ENCODE data around the gene PLEKHH1. TPM values are rescaled to one million over a fixed set of nuclear protein-coding genes. Genes with fewer than 3 reads are reported as not detected.
A peak's percentile ranks its signal among the peaks of the same experiment; 100 is the strongest.
"Not testable (repeated sequence)": the region's sequence is repeated elsewhere in the genome, so short reads cannot be mapped to it uniquely, and the experiment has no call there.

Gene PLEKHH1
- total and polyA plus RNA-seq, 2 experiments from 2014 or later = 18.0 to 29.9 TPM

DNA sequence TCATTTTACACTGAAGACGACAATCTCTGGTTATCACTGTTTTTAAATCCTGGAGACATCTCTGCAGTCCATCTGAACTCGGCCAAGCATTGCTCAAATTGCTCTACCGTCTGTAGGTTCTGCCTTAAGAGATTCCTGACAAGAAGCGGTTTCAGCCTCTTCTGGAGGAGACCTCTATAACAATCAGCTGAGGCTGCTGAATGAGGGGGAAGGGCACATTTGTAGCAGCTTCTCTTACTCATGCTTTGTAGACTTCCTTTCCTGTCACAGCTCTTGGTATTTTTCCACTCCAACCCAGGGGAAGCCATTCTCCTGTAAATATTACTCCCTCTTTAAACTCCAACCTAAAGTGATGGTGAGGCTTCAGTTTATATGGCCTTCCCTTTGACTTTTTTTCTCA is 89.6 kb downstream of the PLEKHH1 start:
- Histone ChIP-seq H3K36me3 (no peaks in the 10 kb centered on the region), H3K4me1 (ENCODE audit: low read depth) (peaks cover 12% of the 10 kb centered on the region), H3K27me3 (no peaks in the 10 kb centered on the region), H3K27ac (peak overlapping the region; percentile 76), H3K9me3 (ENCODE audit: low read depth) (no peaks in the 10 kb centered on the region), H3K4me3 (no peak overlapping the region)
- DNase-seq (ENCODE audit: low read depth in 1 of 2, low spot score in 1 of 2) = peak; percentile 86 to 92
- TF ChIP-seq, protein P1, sequence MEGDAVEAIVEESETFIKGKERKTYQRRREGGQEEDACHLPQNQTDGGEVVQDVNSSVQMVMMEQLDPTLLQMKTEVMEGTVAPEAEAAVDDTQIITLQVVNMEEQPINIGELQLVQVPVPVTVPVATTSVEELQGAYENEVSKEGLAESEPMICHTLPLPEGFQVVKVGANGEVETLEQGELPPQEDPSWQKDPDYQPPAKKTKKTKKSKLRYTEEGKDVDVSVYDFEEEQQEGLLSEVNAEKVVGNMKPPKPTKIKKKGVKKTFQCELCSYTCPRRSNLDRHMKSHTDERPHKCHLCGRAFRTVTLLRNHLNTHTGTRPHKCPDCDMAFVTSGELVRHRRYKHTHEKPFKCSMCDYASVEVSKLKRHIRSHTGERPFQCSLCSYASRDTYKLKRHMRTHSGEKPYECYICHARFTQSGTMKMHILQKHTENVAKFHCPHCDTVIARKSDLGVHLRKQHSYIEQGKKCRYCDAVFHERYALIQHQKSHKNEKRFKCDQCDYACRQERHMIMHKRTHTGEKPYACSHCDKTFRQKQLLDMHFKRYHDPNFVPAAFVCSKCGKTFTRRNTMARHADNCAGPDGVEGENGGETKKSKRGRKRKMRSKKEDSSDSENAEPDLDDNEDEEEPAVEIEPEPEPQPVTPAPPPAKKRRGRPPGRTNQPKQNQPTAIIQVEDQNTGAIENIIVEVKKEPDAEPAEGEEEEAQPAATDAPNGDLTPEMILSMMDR (IDR thresholded peaks at IDR 0.05; ENCODE audit: low read depth, low read length) = no peak

- H3K27me3 ChIP-seq = no peaks in the 10 kb centered on the region
- H3K27ac ChIP-seq = peak overlapping the region; percentile 76
- peak in 1 of 2 donors; percentile 56 for DNase-seq (ENCODE audit: low read depth in 1 of 2, low spot score in 1 of 2)
- no peaks in the 10 kb centered on the region for H3K9me3 ChIP-seq (ENCODE audit: low read depth)
- TF ChIP-seq, protein P1 (IDR thresholded peaks at IDR 0.05; ENCODE audit: low read depth, low read length) = no peak
- H3K4me1 ChIP-seq (ENCODE audit: low read depth) = peaks cover 12% of the 10 kb centered on the region
- H3K4me3 ChIP-seq = no peak overlapping the region
- no peaks in the 10 kb centered on the region for H3K36me3 ChIP-seq
Measured at GRCh38 chr14:67623114-67623513, 90.0 kb downstream of the PLEKHH1 start.

DNA sequence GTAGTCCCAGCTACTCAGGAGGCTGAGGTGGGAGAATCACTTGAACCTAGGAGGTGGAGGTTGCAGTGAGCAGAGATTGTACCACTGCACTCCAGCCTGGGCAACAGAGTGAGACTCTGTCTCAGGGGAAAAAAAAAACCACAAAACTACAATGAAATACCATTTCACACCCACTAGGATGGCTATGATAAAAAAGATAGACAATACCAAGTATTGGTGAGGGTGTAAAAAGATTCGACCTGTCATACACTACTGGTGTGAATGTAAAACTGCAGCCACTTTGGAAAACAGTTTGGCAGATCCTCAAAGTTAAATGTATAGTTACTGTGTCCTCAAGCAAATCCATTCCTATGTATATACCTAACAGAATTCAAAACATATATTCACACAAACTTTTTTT is 93.0 kb downstream of the PLEKHH1 start:
- H3K27me3 ChIP-seq; DNase-seq (ENCODE audit: low read depth in 1 of 2, low spot score in 1 of 2); H3K4me3 ChIP-seq; H3K9me3 ChIP-seq (ENCODE audit: low read depth); H3K27ac ChIP-seq; H3K36me3 ChIP-seq: not testable (repeated sequence)
- peaks cover 12% of the 10 kb centered on the region for H3K4me1 ChIP-seq (ENCODE audit: low read depth)

GRCh38 chr14:67627519-67627918 is 94.4 kb downstream of the PLEKHH1 start:
- no peak for DNase-seq (ENCODE audit: low read depth in 1 of 2, low spot score in 1 of 2)
- no peak overlapping the region for H3K4me3 ChIP-seq
- TF ChIP-seq, protein P1 (IDR thresholded peaks at IDR 0.05; ENCODE audit: low read depth, low read length) = no peak
- no peaks in the 10 kb centered on the region for H3K9me3 ChIP-seq (ENCODE audit: low read depth)
- H3K27me3 ChIP-seq = no peaks in the 10 kb centered on the region
- peaks cover 8% of the 10 kb centered on the region for H3K4me1 ChIP-seq (ENCODE audit: low read depth)
- no peaks in the 10 kb centered on the region for H3K36me3 ChIP-seq
- no peak overlapping the region for H3K27ac ChIP-seq

- Histone ChIP-seq H3K36me3 (no peaks in the 10 kb centered on the region), H3K27me3 (no peaks in the 10 kb centered on the region), H3K4me3 (no peak overlapping the region), H3K4me1 (ENCODE audit: low read depth) (no peaks in the 10 kb centered on the region), H3K9me3 (ENCODE audit: low read depth) (no peaks in the 10 kb centered on the region), H3K27ac (no peak overlapping the region)
- TF ChIP-seq, protein P1 (IDR thresholded peaks at IDR 0.05; ENCODE audit: low read depth, low read length) = no peak
- no peak for DNase-seq (ENCODE audit: low read depth in 1 of 2, low spot score in 1 of 2)
Measured at GRCh38 chr14:67630186-67630585, 97.1 kb downstream of the PLEKHH1 start.

DNA sequence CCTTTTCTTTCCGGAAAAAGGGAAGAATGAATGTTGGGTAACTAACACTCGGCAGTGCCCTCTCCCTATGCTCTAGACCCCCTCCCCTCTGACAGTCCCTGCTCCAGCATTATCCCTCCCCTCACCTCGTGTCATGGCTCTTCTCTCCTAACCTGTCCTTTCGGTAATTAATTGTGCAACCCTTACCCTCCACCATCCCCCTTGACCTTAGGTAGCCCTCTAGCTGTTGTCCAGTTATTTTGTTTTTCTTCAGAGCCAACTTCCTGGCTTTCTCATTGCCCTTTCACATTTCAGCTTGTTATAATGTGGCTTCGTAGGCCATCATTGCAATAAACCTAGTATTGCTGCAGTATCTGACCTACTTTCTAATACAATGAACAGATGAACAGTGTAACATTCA is 97.8 kb downstream of the PLEKHH1 start:
- no peaks in the 10 kb centered on the region for H3K4me1 ChIP-seq (ENCODE audit: low read depth)
- no peak for DNase-seq (ENCODE audit: low read depth in 1 of 2, low spot score in 1 of 2)
- H3K4me3 ChIP-seq = no peak overlapping the region
- no peak overlapping the region for H3K27ac ChIP-seq
- H3K9me3 ChIP-seq (ENCODE audit: low read depth) = no peaks in the 10 kb centered on the region
- TF ChIP-seq, protein P1 (IDR thresholded peaks at IDR 0.05; ENCODE audit: low read depth, low read length) = no peak
- H3K36me3 ChIP-seq = no peaks in the 10 kb centered on the region
- no peaks in the 10 kb centered on the region for H3K27me3 ChIP-seq

Measured in cardiac muscle cell (in vitro differentiated cells and primary cell).